Smooth muscle cell (in vitro differentiated cells): ENCODE measurements around the gene ASIC4. TPM values are rescaled to one million over a fixed set of nuclear protein-coding genes. Genes with fewer than 3 reads are reported as not detected.

Experiments used
- DNase-seq: peaks from one replicate; lab custom pipeline; 2025; ENCODE audit not compliant: unreplicated experiment; lab: John Stamatoyannopoulos, UW
- H2AFZ ChIP-seq: fragments of 200-600 bp; sonication (generic); 2 replicates; pipeline ENCODE4 v1.6.0; 2016; ENCODE audit warnings: antibody characterized with exemption, low read depth, mild to moderate bottlenecking
- H3F3A ChIP-seq: fragments of 200-600 bp; sonication (generic); 2 replicates; pipeline ENCODE4 v1.6.0; 2017; ENCODE audit warnings: antibody characterized with exemption, low read depth
- H3K27ac ChIP-seq: fragments of 200-600 bp; sonication (generic); 2 replicates; pipeline ENCODE4 v1.5.1; 2016; ENCODE audit warnings: low read depth, mild to moderate bottlenecking
- H3K27me3 ChIP-seq: fragments of 200-600 bp; sonication (generic); 2 replicates; pipeline ENCODE4 v1.6.1; 2016; ENCODE audit warnings: low read depth, mild to moderate bottlenecking
- H3K36me3 ChIP-seq: fragments of 200-600 bp; sonication (generic); 2 replicates; pipeline ENCODE4 v1.5.1; 2016; ENCODE audit warnings: low read depth
- H3K4me1 ChIP-seq: fragments of 200-600 bp; sonication (generic); 2 replicates; pipeline ENCODE4 v1.5.1; 2016; ENCODE audit warnings: low read depth
- H3K4me2 ChIP-seq: fragments of 200-600 bp; sonication (generic); 2 replicates; pipeline ENCODE4 v1.6.0; 2016; ENCODE audit warnings: mild to moderate bottlenecking
- H3K4me3 ChIP-seq: fragments of 200-600 bp; sonication (generic); 2 replicates; pipeline ENCODE4 v1.5.1; 2016; ENCODE audit warnings: mild to moderate bottlenecking
- H3K79me2 ChIP-seq: fragments of 200-600 bp; sonication (generic); 2 replicates; pipeline ENCODE4 v1.6.0; 2016; ENCODE audit warnings: low read depth, mild to moderate bottlenecking
- H3K9ac ChIP-seq: fragments of 200-600 bp; sonication (generic); 2 replicates; pipeline ENCODE4 v1.6.0; 2016; ENCODE audit warnings: low read depth
- H3K9me3 ChIP-seq: fragments of 200-600 bp; sonication (generic); replicated peaks from 2 replicates; pipeline ENCODE4 v1.5.1; 2016; ENCODE audit warnings: low read depth
- H4K20me1 ChIP-seq: fragments of 200-600 bp; sonication (generic); 2 replicates; pipeline ENCODE4 v1.6.0; 2016; ENCODE audit warnings: low read depth
- WGBS: methylation state at CpG from one replicate; pipeline ENCODE4 v1.1.7; 2016; ENCODE audit warnings: low lambda C conversion rate; 5-methylcytosine and 5-hydroxymethylcytosine counted together
- polyA plus RNA-seq: library from polyadenylated mRNA; unstranded; fragments of >200 nt; fragmentation: Nextera tagmentation; extraction: Ambion mirVana; gene quantifications from 2 replicates; pipeline ENCODE4 v1.2.1, GENCODE V29; 2016
- total RNA-seq: library from RNA; depleted of rRNA; stranded (reverse); fragments of >200 nt; gene quantifications from 2 replicates; pipeline ENCODE4 v1.2.3, GENCODE V29; 2014
- TF ChIP-seq, protein P1 (sequence below): fragments of 200-600 bp; sonication (generic); IDR thresholded peaks from 2 replicates; pipeline ENCODE4 v1.5.1; 2017; ENCODE audit warnings: borderline replicate concordance, mild to moderate bottlenecking, antibody characterized with exemption; ENCODE audit not compliant: insufficient read depth, poor library complexity, severe bottlenecking

ASIC4 gene
- total and polyA plus RNA-seq, 2 experiments from 2014 or later: 0.32 to 0.49 TPM

DNA sequence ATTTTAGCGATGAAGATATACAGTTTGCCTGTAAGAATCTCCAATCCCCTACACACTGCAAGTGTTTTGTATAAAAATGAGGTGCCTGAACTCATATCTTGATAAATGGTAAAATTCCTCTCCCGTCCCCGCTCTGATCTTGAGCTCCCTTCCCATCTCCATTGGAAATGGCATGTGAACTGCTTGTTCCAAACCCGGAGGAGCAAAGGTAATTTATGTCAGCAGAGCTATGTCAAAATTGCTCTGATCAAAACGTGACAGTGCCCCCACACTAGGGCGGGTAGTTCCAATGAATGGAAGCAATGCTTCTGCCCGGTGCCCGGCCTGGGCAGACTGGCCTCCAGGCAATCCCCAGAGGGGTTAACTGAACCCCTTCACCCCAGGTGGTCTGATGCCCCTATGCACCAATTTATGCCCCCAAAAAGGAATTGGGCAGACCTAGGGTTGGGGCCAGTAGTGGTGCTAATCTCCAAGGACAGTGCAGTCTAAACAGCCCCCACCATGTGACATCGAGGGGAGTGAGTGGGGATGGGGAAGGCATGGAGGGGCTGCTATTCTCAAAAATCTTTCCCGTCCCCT, 19.2 kb upstream of the ASIC4 start:
- H3K4me1 ChIP-seq: peaks cover 9% of the 10 kb centered on the region
- no peak overlapping the region for H3K4me2 ChIP-seq
- H3K36me3 ChIP-seq: no peaks in the 10 kb centered on the region
- no peaks in the 10 kb centered on the region for H3K9me3 ChIP-seq
- no peak overlapping the region for H2AFZ ChIP-seq
- DNase-seq: no peak
- TF ChIP-seq, protein P1, sequence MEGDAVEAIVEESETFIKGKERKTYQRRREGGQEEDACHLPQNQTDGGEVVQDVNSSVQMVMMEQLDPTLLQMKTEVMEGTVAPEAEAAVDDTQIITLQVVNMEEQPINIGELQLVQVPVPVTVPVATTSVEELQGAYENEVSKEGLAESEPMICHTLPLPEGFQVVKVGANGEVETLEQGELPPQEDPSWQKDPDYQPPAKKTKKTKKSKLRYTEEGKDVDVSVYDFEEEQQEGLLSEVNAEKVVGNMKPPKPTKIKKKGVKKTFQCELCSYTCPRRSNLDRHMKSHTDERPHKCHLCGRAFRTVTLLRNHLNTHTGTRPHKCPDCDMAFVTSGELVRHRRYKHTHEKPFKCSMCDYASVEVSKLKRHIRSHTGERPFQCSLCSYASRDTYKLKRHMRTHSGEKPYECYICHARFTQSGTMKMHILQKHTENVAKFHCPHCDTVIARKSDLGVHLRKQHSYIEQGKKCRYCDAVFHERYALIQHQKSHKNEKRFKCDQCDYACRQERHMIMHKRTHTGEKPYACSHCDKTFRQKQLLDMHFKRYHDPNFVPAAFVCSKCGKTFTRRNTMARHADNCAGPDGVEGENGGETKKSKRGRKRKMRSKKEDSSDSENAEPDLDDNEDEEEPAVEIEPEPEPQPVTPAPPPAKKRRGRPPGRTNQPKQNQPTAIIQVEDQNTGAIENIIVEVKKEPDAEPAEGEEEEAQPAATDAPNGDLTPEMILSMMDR: no peak
- peaks cover 4% of the 10 kb centered on the region for H3K79me2 ChIP-seq
- no peaks in the 10 kb centered on the region for H4K20me1 ChIP-seq
- no peaks in the 10 kb centered on the region for H3F3A ChIP-seq
- WGBS: 44% methylated on average over 10 of the region's 10 CpGs
- no peak overlapping the region for H3K27ac ChIP-seq
- no peak overlapping the region for H3K4me3 ChIP-seq
- H3K27me3 ChIP-seq: peaks cover 20% of the 10 kb centered on the region
- no peak overlapping the region for H3K9ac ChIP-seq

DNA sequence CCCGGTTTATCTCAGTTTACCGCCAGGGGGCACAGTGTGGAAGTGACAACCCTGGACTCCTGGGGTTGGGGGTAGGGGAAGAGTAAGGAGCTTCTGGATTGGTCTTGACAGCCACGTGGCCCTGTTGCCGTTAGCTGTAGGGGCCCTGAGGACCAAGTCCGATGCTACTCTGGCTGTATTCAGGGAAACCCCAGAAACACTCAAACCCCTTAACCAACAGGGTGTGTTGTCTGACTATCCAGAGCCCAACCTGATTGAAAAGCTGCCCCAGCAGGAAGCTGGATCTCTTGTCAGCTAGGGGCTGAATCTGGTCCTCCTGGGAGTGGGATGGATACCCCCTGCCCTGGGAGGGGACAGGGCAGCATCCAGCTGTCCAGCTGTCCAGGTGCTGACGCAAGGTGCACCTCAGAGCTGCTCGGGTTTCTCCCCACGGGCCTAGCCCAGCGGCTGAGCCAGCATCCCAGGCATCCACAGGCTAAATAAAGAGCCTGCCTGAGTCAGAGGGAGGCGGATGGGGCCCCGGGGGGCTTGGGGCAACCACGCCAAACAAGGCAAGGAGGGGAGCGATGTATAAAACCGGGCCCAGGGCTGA, 18.7 kb upstream of the ASIC4 start:
- TF ChIP-seq, protein P1: peak; percentile 61
- Histone ChIP-seq H4K20me1 (no peaks in the 10 kb centered on the region), H3K9me3 (no peaks in the 10 kb centered on the region), H3K27ac (no peak overlapping the region), H3K9ac (no peak overlapping the region), H3K27me3 (peaks cover 20% of the 10 kb centered on the region), H3K4me2 (peak overlapping the region; percentile 42), H3F3A (no peaks in the 10 kb centered on the region), H3K36me3 (no peaks in the 10 kb centered on the region), H2AFZ (no peak overlapping the region), H3K4me3 (no peak overlapping the region), H3K4me1 (peaks cover 13% of the 10 kb centered on the region), H3K79me2 (peaks cover 4% of the 10 kb centered on the region)
- WGBS: 32% methylated on average over 12 of the region's 14 CpGs
- DNase-seq: peak; percentile 20

DNA sequence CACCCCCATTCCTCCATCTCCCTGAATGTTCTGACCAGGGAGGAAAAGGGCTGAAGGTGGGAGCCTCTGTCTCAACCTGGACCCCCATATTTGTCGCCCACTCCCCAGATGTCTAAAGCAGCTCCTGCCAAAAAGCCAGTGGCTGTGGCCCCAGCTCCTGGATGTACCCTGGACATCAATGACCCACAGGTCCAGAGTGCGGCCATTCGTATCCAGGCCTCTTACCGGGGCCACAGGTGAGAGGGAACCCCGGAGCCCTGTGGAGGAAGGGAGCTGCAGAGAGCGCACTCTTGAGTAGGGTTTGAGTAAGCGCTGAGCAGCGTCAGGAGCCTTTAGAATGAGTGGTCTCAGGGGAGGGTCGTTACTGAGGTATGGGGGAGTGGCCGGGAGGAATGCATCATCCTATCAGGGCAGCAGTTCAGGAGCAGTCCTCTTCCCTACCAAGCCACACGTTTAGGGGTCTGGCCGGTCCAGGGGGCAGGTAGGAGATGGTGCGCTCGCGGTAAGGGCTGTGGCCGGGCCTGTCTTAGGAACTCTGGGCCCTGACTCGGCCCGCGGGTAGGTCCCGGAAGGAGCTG, 17.9 kb upstream of the ASIC4 start:
- H3K4me1 ChIP-seq: peaks cover 13% of the 10 kb centered on the region
- 45% methylated on average over 19 of the region's 20 CpGs for WGBS
- no peak overlapping the region for H2AFZ ChIP-seq
- peaks cover 4% of the 10 kb centered on the region for H3K79me2 ChIP-seq
- no peaks in the 10 kb centered on the region for H4K20me1 ChIP-seq
- no peaks in the 10 kb centered on the region for H3K9me3 ChIP-seq
- H3K4me2 ChIP-seq: no peak overlapping the region
- H3K4me3 ChIP-seq: no peak overlapping the region
- DNase-seq: no peak
- H3F3A ChIP-seq: no peaks in the 10 kb centered on the region
- TF ChIP-seq, protein P1: no peak
- H3K27me3 ChIP-seq: peaks cover 20% of the 10 kb centered on the region
- no peak overlapping the region for H3K9ac ChIP-seq
- no peak overlapping the region for H3K27ac ChIP-seq
- no peaks in the 10 kb centered on the region for H3K36me3 ChIP-seq
